Kasumi-1 (cell line): ENCODE results near the gene ACP1.

Experiments
- DNase-seq, 2 experiments: peaks; one replicate each; lab custom pipeline; 2025; lab: John Stamatoyannopoulos, UW

The ACP1 gene

DNA sequence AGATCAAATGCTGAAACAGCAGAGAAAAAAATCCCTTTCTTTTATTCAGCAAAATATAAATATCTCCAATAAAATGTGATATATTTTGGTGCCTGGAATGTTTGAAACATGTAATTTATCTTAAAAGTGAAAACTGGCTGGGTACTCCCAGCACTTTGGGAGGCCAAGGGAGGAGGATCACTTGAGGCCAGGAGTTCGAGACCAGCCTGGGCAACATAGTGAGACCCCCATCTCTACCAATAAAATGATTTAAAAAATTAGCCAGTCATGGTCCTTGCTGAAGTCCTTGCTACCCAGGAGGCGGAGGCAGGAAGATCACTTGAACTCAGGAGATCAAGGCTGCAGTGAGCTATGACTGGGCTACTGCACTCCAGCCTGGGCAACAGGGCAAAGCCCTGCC is 9.6 kb upstream of the ACP1 start:
- no peak for DNase-seq

DNA sequence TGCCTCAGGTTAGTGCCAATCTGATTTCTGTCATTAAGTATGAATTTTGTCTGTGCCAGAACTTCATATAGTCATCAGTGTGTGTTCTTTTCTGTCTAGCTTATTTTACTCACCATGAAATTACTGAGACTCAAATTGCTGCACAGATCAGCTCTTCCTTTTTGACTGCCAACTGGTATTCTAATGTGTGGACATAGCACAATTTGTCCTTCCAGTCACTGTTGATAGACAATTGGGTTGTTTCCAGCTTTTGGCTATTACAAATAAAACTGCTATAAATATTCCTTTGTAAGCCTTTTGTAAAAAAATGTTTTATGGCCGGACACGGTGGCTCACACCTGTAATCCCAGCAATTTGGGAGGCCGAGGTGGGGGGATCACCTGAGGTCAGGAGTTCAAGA is 8.7 kb upstream of the ACP1 start:
- DNase-seq, result no peak

DNA sequence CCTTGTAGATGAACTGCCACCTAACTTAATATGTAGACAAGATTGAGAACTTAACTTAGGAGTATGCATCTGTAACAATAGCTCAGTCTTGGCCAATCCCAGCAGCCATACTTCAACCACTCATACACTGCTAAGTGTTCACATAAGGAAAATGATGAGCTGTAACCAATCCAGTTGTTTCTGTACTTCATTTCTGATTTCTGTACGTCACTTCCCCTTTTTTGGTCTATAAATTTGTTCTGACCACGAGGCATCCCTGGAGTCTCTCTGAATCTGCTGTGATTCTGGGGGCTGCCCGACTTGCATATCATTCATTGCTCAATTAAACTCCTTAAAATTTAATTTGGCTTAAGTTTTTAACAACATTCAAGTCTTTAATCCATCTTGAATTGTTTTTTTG is 7.3 kb upstream of the ACP1 start:
- peak in 1 of 2 experiments; percentile 23 for DNase-seq

DNA sequence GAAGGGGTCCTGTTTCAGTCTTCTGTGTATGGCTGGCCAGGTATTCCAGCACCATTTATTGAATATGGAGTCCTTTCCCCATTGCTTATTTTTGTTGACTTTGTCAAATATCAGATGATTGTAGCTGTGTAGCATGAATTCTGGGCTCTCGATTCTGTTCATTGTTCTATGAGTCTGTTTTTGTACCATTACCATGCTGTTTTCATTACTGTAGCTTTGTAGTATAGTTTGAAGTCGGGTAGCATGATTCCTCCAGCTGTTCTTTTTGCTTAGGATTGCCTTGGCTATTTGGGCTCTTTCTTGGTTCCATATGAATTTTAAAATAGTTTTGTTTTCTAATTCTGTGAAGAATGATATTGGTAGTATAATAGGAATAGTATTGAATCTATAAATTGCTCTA is 6.9 kb upstream of the ACP1 start:
- DNase-seq, result no peak

DNA sequence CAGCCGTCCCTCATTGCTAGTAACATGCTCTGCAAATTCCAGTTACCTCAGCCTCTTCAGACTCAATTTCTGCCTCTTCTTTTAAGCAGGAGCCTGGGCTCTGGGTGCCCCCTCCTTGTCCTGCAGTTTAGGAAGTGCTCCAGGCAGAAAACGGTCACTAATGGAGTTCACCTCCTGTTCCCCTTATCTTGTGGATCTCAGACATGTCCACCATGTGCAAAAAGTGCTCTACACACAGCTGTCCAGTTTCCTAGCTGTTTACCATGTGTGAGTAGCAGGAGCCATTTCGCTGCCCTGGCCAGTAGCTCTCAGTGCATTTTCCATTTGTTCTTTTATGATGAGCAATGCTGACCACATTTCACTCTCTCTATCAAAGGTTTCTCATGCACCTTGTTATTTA is 5.8 kb upstream of the ACP1 start:
- no peak for DNase-seq

DNA sequence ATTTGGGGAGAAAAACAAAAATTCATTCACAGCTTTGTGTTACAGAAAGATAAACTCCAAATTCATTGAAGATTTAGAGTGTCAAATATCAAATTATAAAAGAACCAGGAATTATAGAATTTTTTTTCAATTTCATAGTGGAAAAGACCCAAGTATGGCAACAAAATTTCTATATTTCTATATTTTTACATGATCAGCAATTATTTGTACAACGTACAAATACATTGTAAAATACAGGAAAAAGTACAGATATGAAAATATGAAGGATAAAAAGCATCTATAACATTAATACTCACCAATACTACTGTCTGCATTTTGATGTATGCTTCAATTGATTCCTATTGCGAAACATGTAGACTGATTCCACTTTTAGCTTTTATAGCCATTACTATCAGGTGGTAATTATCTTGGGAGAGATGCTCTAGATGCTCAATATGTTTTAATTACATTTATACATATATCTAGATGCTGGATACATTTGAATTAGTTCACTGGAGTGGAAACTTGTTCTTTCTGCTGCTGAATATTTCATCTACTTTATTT is 4.9 kb upstream of the ACP1 start:
- DNase-seq, result no peak

DNA sequence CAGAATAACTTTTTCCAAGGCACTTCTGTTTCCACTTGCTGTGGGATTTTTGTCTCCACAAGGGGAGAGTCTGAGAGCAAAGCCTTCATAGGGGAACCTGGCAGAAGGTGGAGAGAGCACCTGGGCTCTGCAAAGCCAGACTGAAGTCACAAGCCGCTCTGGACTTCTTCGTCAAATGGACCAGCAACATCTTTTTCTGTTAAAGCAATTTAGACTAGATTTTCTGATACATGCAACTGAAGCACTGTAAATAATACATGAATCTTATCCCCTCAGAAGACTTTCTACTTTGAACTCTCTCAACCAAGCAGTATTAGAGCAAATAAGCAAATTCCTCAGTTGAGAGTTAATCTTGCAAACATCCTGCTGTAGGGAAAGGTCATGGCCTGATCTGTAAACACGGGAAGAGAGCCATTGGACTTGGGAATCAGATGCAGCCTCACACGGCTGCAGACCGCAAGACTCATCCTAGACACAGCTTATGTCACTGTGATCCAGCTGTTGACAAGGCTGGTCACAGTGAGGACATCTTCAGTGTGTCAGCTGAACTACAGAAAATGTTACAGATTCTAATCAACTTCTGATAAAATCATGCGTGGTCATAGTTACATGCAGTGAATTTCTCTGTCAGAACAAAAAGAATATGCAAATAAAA is 4.1 kb upstream of the ACP1 start:
- DNase-seq, result no peak

DNA sequence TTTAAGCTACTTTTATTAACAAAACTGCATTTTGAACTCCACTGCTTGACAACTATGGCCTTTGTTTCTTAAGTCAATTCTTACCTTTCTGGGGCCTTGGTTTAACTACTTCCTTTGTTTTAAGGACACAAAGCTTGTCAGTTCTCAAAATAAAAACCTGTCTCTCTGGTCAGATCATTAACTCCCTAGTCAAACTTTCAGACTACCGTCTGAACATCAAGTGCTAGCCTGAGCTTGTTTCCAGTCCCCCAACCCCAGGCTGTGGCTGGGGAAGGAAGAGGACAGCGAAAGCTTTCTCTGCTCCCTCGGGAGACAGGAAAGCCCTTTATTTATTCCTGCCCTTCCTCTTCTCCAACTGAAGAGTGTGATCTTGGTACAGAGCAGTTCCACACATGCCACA is 2.6 kb upstream of the ACP1 start:
- no peak for DNase-seq

DNA sequence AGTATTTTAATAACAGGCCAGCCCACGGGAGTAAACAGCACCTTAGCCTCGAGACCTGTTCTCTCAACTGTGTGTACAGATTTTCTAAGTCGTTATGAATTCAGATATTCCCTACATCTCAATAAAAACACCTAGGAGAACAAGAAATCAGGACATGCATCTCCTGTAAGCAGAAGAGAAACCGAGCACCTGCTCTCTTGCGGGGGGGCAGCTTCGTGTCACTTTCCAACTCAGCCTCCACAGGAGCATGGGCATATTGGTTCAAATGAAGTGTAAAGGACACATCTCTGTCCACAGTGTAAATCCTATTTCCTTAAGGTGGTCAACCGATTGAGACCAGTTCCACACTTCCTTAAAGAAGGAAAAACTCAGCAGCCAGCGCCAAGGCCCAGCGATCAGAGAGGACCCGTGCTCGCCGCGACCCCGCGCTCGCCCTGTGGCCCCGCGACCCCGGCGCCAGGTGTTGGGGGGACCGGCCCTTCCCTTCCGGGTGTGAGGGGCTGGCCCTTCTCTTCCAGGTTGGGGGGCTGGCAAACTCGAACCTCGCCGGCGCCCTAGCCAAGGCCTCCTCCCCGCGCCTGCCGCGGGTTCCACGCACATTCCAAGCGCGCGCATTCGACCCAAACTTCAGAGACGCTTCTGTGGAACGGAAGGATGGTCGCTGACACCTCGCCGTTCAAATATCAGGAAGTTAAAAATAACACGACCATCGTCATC is 1.6 kb upstream of the ACP1 start:
- DNase-seq, result no peak

DNA sequence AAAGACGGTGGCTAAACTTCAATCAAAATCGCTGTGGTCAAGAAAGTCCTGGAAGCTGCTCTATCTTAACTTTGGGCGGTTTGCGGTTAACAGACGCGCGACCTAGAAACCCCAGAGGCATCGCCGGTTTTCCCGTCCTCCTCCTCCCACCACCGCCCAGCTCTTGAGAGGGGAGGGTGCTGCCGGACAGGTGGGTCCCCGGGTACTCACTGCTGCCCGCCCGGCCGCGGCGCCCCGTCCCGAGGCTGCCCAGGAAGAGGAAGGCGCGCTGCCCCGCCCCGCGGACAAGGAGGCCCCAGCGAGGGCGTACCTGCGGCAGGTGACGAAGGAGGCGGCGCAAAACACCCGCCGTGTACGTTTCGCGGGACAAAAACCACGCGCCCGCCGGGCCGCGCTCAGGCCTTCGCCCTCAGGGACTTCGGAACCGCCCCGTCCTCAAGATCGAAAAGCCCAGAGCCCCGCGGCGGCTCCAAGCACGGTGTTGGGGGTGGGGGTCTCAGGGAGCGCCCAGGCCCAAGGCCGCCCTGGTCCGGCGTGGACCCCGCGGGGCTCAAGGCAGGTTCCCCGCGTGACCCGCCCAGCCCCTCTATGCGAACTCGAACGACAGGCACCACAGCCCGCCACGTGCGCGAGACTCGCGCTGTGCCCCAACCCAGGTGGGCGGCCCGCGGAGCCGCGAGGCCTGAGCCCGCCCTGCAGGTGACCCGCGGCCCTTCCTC is 814 bp upstream of the ACP1 start, which contains the start of gene SH3YL1:
Gene SH3YL1 (minus strand): TSS at position 259 of the 719 bp plus-strand sequence. CDS start 48 bp downstream, at position 211.
- no peak for DNase-seq

DNA sequence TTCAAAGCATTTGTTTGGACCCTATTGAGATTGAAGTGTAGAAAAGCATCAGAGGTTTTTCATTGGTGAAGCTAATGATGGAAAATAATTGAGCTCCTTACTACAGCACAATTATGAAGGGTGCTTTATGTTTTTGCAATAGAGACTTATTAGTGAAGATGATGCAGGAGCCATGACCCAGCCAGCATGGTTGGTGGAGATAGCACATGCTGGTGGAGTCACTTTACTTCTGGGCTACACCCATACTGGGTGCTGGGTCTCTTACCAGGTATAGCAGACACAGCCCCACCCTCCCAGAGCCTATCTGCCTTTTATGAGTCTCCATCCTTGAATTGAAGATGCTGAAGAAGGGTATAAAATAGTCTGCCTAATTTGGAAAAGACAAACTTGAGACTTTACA is 3.6 kb downstream of the ACP1 start:
- no peak for DNase-seq

DNA sequence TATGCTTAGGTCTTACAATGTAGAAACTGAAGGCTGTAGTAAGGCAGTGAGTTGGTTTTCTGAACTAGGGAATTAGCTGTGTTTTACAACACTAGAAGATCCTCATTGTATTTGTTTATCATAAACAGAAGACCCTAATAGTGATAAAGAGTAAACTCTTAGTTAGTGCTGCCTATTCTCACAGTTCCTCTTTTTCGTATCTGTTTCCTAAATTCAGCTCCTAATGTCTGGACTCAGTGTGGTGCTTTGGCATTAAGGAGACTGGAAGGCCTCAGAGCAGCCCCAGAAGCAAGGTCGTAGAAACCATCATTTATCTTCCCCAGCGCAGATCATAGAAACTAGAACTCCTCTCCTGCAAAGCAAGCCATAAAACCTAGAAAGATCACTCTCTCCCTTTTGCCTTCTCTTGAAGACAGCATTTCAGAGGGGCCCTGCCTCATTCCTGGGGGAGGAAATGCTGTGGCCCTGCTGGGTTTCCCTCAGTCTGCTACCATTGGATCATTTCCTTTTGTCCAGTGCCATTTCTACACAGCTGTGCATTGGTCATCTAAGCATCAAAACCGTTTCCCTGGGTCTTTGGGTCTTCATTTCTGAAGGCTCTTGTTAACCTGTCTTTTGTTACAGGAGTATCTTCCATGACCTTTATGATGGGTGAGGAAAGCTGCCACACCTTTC is 4.7 kb downstream of the ACP1 start:
- peak; percentile 66 to 74 for DNase-seq

DNA sequence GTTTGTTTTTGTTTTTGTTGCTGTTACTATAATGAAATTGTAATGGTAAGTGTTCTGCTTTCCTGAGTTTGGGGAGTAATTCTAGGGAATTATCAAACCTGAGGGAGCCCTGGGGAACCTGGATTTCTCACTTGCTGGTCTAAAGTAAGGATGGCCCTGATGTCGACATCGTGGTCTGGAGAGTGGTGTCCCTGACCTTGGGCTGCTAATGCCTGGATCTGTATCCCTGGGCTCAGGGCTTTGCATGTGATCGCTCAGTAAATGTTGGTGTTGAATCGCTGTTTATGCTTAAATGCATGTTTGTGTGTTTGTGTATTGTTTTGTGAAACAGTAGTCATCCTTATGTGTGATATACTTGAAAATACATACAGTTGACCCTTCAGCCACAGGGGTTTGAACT is 6.1 kb downstream of the ACP1 start:
- no peak for DNase-seq

DNA sequence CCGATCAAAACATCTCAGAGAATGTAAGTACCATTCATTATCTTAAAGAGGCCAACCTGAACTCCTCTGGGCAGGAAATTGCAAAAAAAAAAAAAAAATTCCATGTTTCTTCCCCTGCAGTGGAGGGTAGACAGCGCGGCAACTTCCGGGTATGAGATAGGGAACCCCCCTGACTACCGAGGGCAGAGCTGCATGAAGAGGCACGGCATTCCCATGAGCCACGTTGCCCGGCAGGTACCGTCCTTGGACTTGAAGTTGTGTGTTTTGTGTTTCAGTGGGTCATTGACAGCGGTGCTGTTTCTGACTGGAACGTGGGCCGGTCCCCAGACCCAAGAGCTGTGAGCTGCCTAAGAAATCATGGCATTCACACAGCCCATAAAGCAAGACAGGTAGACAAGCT is 7.2 kb downstream of the ACP1 start:
- no peak for DNase-seq

DNA sequence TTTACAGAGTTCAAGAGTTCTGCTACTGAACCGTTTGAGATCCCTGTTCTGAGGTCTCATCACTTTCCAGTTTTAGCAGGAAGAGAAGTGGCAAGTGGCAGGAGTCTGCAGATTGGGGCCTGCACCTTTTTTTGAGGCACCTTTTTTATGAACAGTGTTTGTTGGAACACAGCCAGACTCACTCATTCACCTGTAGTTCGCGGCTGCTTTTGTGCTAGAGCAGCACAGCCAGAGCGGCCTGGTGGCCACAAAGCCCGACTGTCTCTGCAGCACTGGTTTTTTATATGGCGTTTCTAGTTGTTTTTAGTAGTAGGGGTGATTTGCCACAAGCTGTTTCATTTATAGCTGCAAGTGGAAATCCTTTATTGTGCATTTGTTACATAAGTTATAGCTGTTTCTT is 8.6 kb downstream of the ACP1 start:
- DNase-seq, result no peak

DNA sequence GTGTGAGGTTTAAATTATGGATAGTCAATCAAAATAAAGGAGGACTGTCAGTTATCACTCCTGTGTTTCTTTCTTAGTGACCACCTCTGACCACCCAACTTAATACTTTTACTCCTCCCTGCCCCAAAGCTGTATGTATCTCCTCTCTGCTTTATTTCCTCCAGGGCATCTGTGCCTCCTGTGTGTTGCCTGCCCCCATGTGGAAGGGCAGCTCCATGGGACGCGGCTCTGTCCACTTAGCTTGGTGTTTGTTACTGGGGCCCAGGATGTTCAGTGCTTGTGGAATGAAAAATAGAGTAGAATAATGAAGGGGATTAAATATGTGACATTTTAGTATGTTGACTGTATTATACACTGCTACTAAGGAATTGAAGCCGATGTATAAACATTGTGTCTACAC is 9.8 kb downstream of the ACP1 start:
- DNase-seq, result peak; percentile 10 to 28

DNA sequence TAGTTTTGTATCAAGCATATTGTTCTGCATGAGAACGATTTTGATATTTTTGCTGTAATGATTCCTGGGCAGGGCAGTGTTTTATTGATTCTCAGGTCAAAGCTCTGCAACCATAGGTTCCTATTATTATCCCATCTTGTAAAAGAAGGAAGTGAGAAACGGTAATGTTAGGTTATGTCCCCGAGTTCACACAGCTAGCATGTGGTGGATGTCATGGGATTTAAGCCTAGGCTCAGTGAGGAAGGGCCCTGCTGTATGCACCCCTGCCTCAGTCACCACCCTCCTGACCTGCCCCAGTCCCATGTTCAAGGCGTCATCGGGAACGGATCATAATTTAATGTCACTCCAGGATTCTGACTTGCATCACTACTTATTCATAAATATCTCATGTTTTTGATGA is 10.7 kb downstream of the ACP1 start:
- peak; percentile 3 to 8 for DNase-seq

DNA sequence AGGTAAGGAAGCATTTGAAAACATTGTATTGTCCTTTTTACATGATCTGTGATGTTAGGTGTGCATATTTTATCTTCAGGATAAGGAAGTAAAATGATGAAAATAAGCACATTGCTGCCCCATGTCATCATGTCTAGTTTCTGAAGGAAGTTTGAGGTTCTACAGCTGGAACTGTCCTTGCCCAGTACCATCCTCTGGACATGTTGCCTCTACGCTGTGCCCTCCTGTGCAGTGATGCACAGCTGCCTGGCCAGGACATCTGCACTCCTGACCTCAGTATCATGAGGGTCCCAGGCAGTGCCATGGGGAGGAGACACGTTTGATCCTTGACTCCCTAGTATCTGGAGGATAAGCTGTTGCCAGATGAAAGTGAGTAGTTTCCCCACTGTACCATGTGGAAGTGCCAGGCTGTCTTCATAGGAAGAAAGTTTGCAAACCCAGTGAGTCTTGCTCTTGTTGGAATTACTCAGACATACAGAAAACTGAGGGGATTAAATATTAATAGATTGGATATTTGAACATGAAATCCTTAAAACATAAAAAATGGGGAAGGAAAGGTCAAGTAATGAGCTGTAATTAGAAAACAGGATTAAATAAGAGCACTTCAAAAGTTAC is 13.7 kb downstream of the ACP1 start:
- no peak for DNase-seq

DNA sequence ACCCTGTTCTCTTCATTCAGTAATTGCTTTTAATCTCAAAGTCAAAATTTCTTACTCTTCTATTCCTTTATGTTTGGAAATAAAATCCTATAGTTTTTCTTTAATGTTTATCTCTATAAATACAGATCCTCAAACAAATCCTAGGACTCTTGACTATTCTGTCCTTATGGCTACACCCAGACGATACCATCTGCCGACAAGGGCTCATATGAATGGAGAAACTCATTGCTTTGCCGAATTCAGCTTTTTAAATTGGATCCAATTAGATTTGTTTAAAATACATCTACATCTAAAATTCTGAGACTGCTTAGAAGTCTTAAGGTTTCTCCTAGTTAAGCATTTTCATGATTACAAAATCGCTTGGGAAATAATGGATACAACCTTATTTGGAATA is 14.2 kb downstream of the ACP1 start:
- no peak for DNase-seq

DNA sequence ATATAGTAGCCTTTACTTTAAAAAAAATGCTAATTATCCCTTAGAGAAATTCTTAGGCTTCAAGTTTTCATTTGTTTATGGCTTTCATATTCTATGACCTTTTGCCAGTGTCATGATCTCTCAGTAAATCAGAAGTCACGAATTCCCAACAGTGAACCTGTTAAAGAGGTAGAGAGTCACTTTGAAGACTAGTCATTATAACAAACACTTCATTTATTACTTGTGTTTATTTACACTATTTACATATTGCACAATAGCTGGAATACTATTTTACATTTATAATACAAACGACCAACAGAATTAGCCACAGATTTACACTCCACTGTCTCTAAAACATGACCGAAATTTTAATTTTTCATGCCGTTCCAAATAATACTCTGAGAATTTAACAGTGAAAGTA is 14.6 kb downstream of the ACP1 start:
- DNase-seq, result no peak

DNA sequence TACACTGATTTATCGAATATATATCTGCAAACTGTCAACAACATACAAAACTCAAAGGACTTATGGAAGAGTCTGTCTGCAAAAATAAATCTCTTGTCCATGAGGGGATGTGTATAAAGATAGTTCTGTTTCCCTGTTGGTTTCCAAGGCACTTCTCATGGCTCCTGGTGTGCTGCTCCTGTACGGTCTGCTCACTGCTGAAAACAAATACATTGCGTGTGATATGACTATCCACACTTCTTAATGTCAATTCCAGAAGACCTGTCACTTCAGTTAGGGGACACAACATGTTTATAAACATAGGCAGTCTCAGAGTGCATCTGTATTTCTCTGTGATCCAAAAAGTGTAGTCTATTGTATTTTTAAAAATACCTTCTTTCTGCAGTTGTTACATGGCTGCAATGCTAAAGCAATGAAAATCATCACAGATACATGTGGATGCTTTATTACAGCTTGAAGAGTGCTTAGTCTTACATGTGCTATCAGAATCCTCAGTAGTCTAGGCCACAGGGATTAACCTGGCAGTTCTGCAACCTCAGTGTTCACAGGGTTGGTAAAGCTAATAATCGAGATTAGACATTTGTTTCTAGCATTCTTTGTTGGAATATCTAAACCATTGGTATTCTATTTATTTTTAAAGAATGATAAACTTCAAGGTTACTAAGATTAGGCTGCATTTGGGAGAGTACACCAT is 15.4 kb downstream of the ACP1 start:
- no peak for DNase-seq
